Natural killer cell (primary cell): Measurements from ENCODE around the gene HOXB4. TPM values are rescaled to one million over a fixed set of nuclear protein-coding genes. Genes with fewer than 3 reads are reported as not detected.

Source experiments
- ATAC-seq, 3 donors: fragments of 150-1000 bp in 2 of 3; fragments of 200-7000 bp in 1 of 3; cut with Tn5 transposase; 1 replicate in 1 of 3; 2 replicates in 2 of 3; pipeline ENCODE4 v1.10.0; 2021; ENCODE audit warnings: mild to moderate bottlenecking in 2 of 3, moderate library complexity in 2 of 3
- DNase-seq, 2 donors: peaks; one replicate each; pipeline versions ENCODE4 v3.0.0 to v3.0.0-alpha.2; 2013 to 2021; ENCODE audit warnings: mixed read lengths in 1 of 2
- H3K27ac ChIP-seq: one replicate; pipeline ENCODE4 v1.5.1; 2013; ENCODE audit warnings: mild to moderate bottlenecking, low read length
- H3K27me3 ChIP-seq: one replicate; pipeline ENCODE4 v1.6.1; 2013; ENCODE audit warnings: low read length; ENCODE audit not compliant: control insufficient read depth, insufficient read depth
- H3K36me3 ChIP-seq: one replicate; pipeline ENCODE4 v1.6.1; 2013; ENCODE audit warnings: low read length; ENCODE audit not compliant: control insufficient read depth, insufficient read depth
- H3K4me1 ChIP-seq: one replicate; pipeline ENCODE4 v1.6.1; 2013; ENCODE audit warnings: low read length; ENCODE audit not compliant: control insufficient read depth, insufficient read depth
- H3K4me3 ChIP-seq: one replicate; pipeline ENCODE4 v1.5.1; 2013; ENCODE audit warnings: low read length
- H3K9me3 ChIP-seq: one replicate; pipeline ENCODE4 v1.6.1; 2013; ENCODE audit warnings: low read length; ENCODE audit not compliant: control insufficient read depth, insufficient read depth
- H3K27ac Mint-ChIP-seq, 2 donors: one replicate each; pipeline ENCODE4 v1.8.0; 2022; ENCODE audit warnings: mild to moderate bottlenecking in 2 of 2, mixed read lengths in 2 of 2, moderate library complexity in 1 of 2
- H3K27me3 Mint-ChIP-seq, 2 donors: one replicate each; pipeline ENCODE4 v1.8.0; 2022; ENCODE audit warnings: low read depth in 2 of 2, mixed read lengths in 2 of 2
- H3K36me3 Mint-ChIP-seq: one replicate; pipeline ENCODE4 v1.8.0; 2022; ENCODE audit warnings: mixed read lengths
- H3K4me1 Mint-ChIP-seq, 2 donors: one replicate each; pipeline ENCODE4 v1.8.0; 2022; ENCODE audit warnings: mixed read lengths in 2 of 2
- H3K4me3 Mint-ChIP-seq: one replicate; pipeline ENCODE4 v1.8.0; 2022; ENCODE audit warnings: mild to moderate bottlenecking, moderate library complexity, mixed read lengths
- H3K9me3 Mint-ChIP-seq, 2 donors: one replicate each; pipeline ENCODE4 v1.8.0; 2022; ENCODE audit warnings: mixed read lengths in 2 of 2
- CTCF ChIP-seq: fragments of 200-600 bp; IDR thresholded peaks from one replicate; pipeline ENCODE4 v1.8.0; 2022; ENCODE audit warnings: antibody characterized with exemption
- WGBS: methylation state at CpG from one replicate; pipeline ENCODE4 v1.1.7; 2013; ENCODE audit warnings: missing lambda C conversion rate; ENCODE audit not compliant: insufficient coverage; 5-methylcytosine and 5-hydroxymethylcytosine counted together
- intact Hi-C: fragments of 100-400 bp; cut with micrococcal nuclease; formaldehyde crosslinking; loops from one replicate; pipeline ENCODE4 v1.14.2; 2022
- total RNA-seq, 4 donors: library from RNA; stranded (reverse); fragments of 120-200 nt in 1 of 4; gene quantifications; one replicate each; pipeline versions ENCODE4 v1.2.3 to v1.2.4, GENCODE V29; 2013 to 2022

The HOXB4 gene
- total RNA-seq, 3 donors from 2014 or later (not counting 1 experiment from before 2014, with no cell fraction given), result 3.5 to 6.7 (median 5.7) TPM

GRCh38 chr17:48552466-48553189, 25.5 kb downstream of the HOXB4 start:
- no peak for TF ChIP-seq CTCF
- H3K27me3 ChIP-seq, result no peaks in the 10 kb centered on the region
- H3K27ac ChIP-seq, result no peak overlapping the region
- DNase-seq (no peak), ATAC-seq (no peak)
- H3K4me3 ChIP-seq, result no peak overlapping the region
- intact Hi-C loops, result no loop called here
- H3K9me3 ChIP-seq, result no peaks in the 10 kb centered on the region
- H3K36me3 Mint-ChIP-seq, result no peaks in the 10 kb centered on the region
- peaks cover 0 to 9% of the 10 kb centered on the region in 2 donors for H3K27me3 Mint-ChIP-seq
- no peaks in the 10 kb centered on the region for H3K9me3 Mint-ChIP-seq
- H3K27ac Mint-ChIP-seq, result no peak overlapping the region
- H3K4me1 ChIP-seq, result peaks cover 25% of the 10 kb centered on the region
- peaks cover 32 to 44% of the 10 kb centered on the region in 2 donors for H3K4me1 Mint-ChIP-seq
- peaks cover 2% of the 10 kb centered on the region for H3K36me3 ChIP-seq
- 92% methylated on average over 2 of the region's 11 CpGs for WGBS
- H3K4me3 Mint-ChIP-seq, result no peak overlapping the region

DNA sequence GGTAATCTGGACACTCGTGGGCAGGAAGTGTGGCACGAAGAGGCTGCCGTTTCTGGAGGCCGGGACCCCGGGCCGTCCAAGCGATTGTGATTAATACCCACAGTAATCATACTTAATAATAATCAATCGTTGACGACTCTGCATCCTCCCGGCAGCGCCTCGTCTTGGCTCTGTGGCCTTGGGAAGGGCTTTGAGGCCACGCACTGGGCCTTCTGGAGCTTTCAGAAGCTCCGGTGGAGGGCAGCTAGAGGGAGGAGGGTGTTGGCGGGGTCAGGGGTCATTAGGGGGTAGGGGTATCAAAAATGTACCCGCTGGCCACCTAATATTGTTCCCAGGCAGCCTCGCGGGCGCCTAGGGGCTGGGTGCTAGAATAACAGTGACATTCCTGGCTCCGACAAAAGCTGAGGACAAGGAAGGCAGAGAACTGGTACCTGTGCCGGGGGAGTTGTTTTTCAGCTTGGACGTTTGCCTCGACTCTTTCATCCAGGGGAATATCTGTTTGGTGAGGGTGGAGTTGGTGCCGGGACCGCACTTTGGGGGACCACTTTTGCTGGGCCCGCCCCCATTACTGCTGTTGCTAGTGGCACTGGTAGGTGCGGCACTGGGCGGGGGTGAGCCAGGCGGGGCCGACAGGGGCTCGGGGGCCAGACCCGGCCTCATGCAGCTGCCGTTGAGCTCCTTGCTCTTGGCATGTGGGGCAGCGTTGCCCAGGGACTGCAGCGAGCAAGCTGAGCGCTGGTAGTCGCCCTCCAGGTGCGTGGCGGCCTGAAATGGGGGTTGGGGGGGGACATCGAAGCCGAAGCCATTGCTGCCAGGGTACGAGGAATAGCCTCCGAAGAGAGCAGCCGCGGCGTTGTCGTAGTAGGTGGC, 26.3 kb downstream of the HOXB4 start:
- Histone ChIP-seq H3K36me3 (peaks cover 2% of the 10 kb centered on the region), H3K27ac (no peak overlapping the region), H3K4me3 (no peak overlapping the region), H3K4me1 (peaks cover 33% of the 10 kb centered on the region), H3K9me3 (no peaks in the 10 kb centered on the region), H3K27me3 (no peaks in the 10 kb centered on the region)
- Mint-ChIP-seq H3K27ac (no peak overlapping the region), H3K36me3 (no peaks in the 10 kb centered on the region), H3K9me3 (no peaks in the 10 kb centered on the region), H3K27me3 (peaks cover 0 to 9% of the 10 kb centered on the region in 2 donors), H3K4me3 (no peak overlapping the region), H3K4me1 (peaks cover 34 to 48% of the 10 kb centered on the region in 2 donors)
- ATAC-seq (no peak), DNase-seq (no peak)
- intact Hi-C loops, result no loop called here
- 93% methylated on average over 47 of the region's 47 CpGs for WGBS
- no peak for TF ChIP-seq CTCF

DNA sequence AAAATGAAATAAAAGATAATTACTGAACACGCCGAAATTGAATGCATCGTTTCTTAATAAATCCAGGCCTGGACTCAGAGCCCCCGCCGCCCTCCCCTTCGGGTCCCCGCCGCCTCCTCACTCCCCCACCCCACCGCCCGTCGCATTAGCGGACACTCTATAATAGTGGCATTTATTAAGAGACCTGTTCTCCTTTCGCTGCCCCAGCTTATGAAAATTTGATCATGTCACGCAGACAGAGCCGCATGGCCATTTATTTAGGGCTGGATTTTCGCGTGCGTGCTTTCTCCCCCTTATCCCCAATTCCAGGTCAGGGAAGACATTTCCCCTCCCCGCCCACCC, 27.0 kb downstream of the HOXB4 start:
- no peaks in the 10 kb centered on the region for H3K9me3 ChIP-seq
- no peaks in the 10 kb centered on the region for H3K27me3 ChIP-seq
- H3K4me1 ChIP-seq, result peaks cover 38% of the 10 kb centered on the region
- 98% methylated on average over 18 of the region's 19 CpGs for WGBS
- H3K36me3 ChIP-seq, result peaks cover 2% of the 10 kb centered on the region
- Mint-ChIP-seq H3K36me3 (no peaks in the 10 kb centered on the region), H3K4me1 (peaks cover 41 to 47% of the 10 kb centered on the region in 2 donors), H3K9me3 (no peaks in the 10 kb centered on the region), H3K4me3 (no peak overlapping the region), H3K27me3 (peaks cover 0 to 10% of the 10 kb centered on the region in 2 donors), H3K27ac (no peak overlapping the region)
- intact Hi-C loops, result no loop called here
- no peak overlapping the region for H3K27ac ChIP-seq
- no peak overlapping the region for H3K4me3 ChIP-seq
- ATAC-seq (no peak), DNase-seq (no peak)
- no peak for TF ChIP-seq CTCF
